ENCODE results near the gene BAD. TPM values are rescaled to one million over a fixed set of nuclear protein-coding genes. Genes with fewer than 3 reads are reported as not detected.

The BAD gene
- total and polyA plus RNA-seq, 10 of the 15 experiments (the other 5 are each of a cell fraction or from before 2014, with no cell fraction given), result 1.5 to 67.2 (median 39.6) TPM

GRCh38 chr11:64238999-64239398, 45.5 kb downstream of the BAD start:
- no peak for FAIRE-seq
- BruUV-seq (replicated peaks), result no TSS peak
- peaks cover 47% of the 10 kb centered on the region for H3K4me1 ChIP-seq (ENCODE audit: control insufficient read depth, insufficient read depth, low read length)
- TF ChIP-seq HSF1 (IDR thresholded peaks at IDR 0.05; ENCODE audit: low read depth, low read length) (no peak), USF2 (IDR thresholded peaks at IDR 0.05; ENCODE audit: borderline replicate concordance, low read depth, low read length) (no peak), NKRF (conservative IDR thresholded peaks at IDR 0.05) (no peak), CBX3 (IDR thresholded peaks at IDR 0.05; ENCODE audit: borderline replicate concordance, low read depth) (no peak), SMAD5 (IDR thresholded peaks at IDR 0.05; ENCODE audit: low read depth) (no peak), POU2F2 (IDR thresholded peaks at IDR 0.05; ENCODE audit: borderline replicate concordance, low read depth, low read length) (no peak), JUNB (IDR thresholded peaks at IDR 0.05) (no peak)
- TF ChIP-seq, protein P1, sequence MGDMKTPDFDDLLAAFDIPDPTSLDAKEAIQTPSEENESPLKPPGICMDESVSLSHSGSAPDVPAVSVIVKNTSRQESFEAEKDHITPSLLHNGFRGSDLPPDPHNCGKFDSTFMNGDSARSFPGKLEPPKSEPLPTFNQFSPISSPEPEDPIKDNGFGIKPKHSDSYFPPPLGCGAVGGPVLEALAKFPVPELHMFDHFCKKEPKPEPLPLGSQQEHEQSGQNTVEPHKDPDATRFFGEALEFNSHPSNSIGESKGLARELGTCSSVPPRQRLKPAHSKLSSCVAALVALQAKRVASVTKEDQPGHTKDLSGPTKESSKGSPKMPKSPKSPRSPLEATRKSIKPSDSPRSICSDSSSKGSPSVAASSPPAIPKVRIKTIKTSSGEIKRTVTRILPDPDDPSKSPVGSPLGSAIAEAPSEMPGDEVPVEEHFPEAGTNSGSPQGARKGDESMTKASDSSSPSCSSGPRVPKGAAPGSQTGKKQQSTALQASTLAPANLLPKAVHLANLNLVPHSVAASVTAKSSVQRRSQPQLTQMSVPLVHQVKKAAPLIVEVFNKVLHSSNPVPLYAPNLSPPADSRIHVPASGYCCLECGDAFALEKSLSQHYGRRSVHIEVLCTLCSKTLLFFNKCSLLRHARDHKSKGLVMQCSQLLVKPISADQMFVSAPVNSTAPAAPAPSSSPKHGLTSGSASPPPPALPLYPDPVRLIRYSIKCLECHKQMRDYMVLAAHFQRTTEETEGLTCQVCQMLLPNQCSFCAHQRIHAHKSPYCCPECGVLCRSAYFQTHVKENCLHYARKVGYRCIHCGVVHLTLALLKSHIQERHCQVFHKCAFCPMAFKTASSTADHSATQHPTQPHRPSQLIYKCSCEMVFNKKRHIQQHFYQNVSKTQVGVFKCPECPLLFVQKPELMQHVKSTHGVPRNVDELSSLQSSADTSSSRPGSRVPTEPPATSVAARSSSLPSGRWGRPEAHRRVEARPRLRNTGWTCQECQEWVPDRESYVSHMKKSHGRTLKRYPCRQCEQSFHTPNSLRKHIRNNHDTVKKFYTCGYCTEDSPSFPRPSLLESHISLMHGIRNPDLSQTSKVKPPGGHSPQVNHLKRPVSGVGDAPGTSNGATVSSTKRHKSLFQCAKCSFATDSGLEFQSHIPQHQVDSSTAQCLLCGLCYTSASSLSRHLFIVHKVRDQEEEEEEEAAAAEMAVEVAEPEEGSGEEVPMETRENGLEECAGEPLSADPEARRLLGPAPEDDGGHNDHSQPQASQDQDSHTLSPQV (IDR thresholded peaks at IDR 0.05), result no peak
- TF ChIP-seq, protein P2, sequence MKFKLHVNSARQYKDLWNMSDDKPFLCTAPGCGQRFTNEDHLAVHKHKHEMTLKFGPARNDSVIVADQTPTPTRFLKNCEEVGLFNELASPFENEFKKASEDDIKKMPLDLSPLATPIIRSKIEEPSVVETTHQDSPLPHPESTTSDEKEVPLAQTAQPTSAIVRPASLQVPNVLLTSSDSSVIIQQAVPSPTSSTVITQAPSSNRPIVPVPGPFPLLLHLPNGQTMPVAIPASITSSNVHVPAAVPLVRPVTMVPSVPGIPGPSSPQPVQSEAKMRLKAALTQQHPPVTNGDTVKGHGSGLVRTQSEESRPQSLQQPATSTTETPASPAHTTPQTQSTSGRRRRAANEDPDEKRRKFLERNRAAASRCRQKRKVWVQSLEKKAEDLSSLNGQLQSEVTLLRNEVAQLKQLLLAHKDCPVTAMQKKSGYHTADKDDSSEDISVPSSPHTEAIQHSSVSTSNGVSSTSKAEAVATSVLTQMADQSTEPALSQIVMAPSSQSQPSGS (IDR thresholded peaks at IDR 0.05; ENCODE audit: low read length), result no peak
- TF ChIP-seq, protein P3, sequence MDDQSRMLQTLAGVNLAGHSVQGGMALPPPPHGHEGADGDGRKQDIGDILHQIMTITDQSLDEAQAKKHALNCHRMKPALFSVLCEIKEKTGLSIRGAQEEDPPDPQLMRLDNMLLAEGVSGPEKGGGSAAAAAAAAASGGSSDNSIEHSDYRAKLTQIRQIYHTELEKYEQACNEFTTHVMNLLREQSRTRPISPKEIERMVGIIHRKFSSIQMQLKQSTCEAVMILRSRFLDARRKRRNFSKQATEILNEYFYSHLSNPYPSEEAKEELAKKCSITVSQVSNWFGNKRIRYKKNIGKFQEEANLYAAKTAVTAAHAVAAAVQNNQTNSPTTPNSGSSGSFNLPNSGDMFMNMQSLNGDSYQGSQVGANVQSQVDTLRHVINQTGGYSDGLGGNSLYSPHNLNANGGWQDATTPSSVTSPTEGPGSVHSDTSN (IDR thresholded peaks at IDR 0.05; ENCODE audit: insufficient replicate concordance, low read depth, low read length), result no peak

More at GRCh38 chr11:64238999-64239398, 45.5 kb downstream of the BAD start:
- Histone ChIP-seq H3K4me2 (ENCODE audit: control insufficient read depth, insufficient read depth) (peak overlapping the region; percentile 38; the same call in 1 of the 2 replicates), H4K20me1 (ENCODE audit: control insufficient read depth, insufficient read depth) (no peaks in the 10 kb centered on the region), H3K9ac (ENCODE audit: control insufficient read depth, insufficient read depth, low read length) (no peak overlapping the region; the same call in 1 of the 2 replicates), H3K9me3 (replicated peaks; ENCODE audit: control insufficient read depth, insufficient read depth, low read length) (no peaks in the 10 kb centered on the region), H3K79me2 (ENCODE audit: control insufficient read depth, insufficient read depth, low read length) (peaks cover 29% of the 10 kb centered on the region), H3K27ac (ENCODE audit: control insufficient read depth, insufficient read depth) (peak overlapping the region; percentile 92), H2AFZ (ENCODE audit: control insufficient read depth, low read depth, low read length) (no peak overlapping the region), H3K27me3 (replicated peaks in 1 of 2; ENCODE audit: control insufficient read depth in 2 of 2, insufficient read depth in 2 of 2, low read length in 1 of 2) (no peaks in the 10 kb centered on the region), H3K4me3 (no peak overlapping the region), H3K36me3 (ENCODE audit: control insufficient read depth in 2 of 2, insufficient read depth in 2 of 2, low read length in 1 of 2) (peaks cover 0 to 10% of the 10 kb centered on the region in 2 experiments; a peak in 2 of 4 replicates)
- CTCF ChIA-PET, result interaction anchor here (0.6 to 6.2 kb wide), 6 partner anchors 12 to 1411 kb away, joined by 3 to 31 read pairs (median 4); partner anchors contain the start of genes FERMT3 and PLCB3
- no peak for DNase-seq (ENCODE audit: low read depth, low spot score)
- RAD21 ChIA-PET (ENCODE audit: unreplicated experiment), result interaction anchor here (0.9 to 1.1 kb wide), 2 partner anchors 29 to 34 kb away, joined by 3 read pairs; no protein-coding TSS in a partner anchor
- SMC1A ChIA-PET (ENCODE audit: uncharacterized antibody, unreplicated experiment), result no interaction called here
- in situ Hi-C loops (cut with MboI), result loop anchor here (25.0 kb wide), 1 partner anchor 1623 kb away; the partner anchor contains the start of genes CFL1, EFEMP2 and MUS81
- POLR2A ChIA-PET, result interaction anchor here (0.6 to 3.0 kb wide), 9 partner anchors 9 to 53 kb away, joined by 3 to 21 read pairs (median 3); partner anchors contain the start of genes DNAJC4, FERMT3 and STIP1
- intact Hi-C loops (cut with micrococcal nuclease; ENCODE audit: unreplicated experiment), result no loop called here
- ATAC-seq, result no peak
- 43% methylated on average over 5 of the region's 5 CpGs for WGBS (ENCODE audit: insufficient coverage, insufficient replicate concordance, low lambda C conversion rate, missing lambda C conversion rate)
